ENCODE measurements around the gene INPP4B.

DNA sequence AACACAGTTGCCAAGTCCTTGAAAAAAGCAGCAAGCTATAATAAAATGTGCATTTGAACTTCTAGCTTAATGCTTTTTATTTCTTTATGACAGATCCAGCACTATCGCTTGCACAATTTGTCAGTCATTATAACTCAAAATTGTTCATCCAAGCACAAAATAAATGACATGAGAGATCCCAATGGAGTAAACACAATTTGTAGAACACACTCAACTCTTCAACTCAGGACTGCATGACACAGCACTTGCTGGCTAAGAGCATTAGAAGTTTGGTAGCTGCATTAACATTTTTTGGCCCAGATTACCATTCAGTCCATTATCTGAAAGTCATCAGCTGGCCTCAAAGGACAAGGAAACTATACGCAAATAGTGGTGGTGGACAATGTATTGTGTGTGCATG lies 530.1 kb downstream of the INPP4B start:
- TF ChIP-seq, protein P1, sequence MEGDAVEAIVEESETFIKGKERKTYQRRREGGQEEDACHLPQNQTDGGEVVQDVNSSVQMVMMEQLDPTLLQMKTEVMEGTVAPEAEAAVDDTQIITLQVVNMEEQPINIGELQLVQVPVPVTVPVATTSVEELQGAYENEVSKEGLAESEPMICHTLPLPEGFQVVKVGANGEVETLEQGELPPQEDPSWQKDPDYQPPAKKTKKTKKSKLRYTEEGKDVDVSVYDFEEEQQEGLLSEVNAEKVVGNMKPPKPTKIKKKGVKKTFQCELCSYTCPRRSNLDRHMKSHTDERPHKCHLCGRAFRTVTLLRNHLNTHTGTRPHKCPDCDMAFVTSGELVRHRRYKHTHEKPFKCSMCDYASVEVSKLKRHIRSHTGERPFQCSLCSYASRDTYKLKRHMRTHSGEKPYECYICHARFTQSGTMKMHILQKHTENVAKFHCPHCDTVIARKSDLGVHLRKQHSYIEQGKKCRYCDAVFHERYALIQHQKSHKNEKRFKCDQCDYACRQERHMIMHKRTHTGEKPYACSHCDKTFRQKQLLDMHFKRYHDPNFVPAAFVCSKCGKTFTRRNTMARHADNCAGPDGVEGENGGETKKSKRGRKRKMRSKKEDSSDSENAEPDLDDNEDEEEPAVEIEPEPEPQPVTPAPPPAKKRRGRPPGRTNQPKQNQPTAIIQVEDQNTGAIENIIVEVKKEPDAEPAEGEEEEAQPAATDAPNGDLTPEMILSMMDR (IDR thresholded peaks at IDR 0.05): no peak
- no peak for TF ChIP-seq POLR2A (IDR thresholded peaks at IDR 0.05)

Data from body of pancreas (tissue), 4 donors.